Testis (tissue), 2 donors: ENCODE results near the gene CD2.

ENCODE experiments used
- CTCF ChIP-seq, 3 experiments: fragments of 450-650 bp in 2 of 3; fragments of 200-600 bp in 1 of 3; sonication (generic) in 1 of 3; IDR thresholded peaks; one replicate each; pipeline ENCODE4 v1.5.1; 2016 to 2019; ENCODE audit warnings: antibody characterized with exemption in 3 of 3, mild to moderate bottlenecking in 2 of 3, moderate library complexity in 1 of 3
- POLR2A ChIP-seq: fragments of 450-650 bp; IDR thresholded peaks from one replicate; pipeline ENCODE4 v1.6.1; 2017; ENCODE audit warnings: antibody characterized with exemption, mild to moderate bottlenecking, moderate library complexity

- TF ChIP-seq CTCF (IDR thresholded peaks at IDR 0.05) (no peak), POLR2A (no peak)
Observed at GRCh38 chr1:116709666-116710167, 44.5 kb upstream of the CD2 start.
